HFF-Myc (cell line): ENCODE results near the gene PRRX1.

Source experiments
- DNase-seq: peaks from one replicate; pipeline ENCODE4 v3.0.0-alpha.2; 2011; ENCODE audit warnings: low read depth; ENCODE audit errors: extremely low read depth
- H3K4me3 ChIP-seq: replicated peaks from 2 replicates; pipeline ENCODE4 v1.5.1; 2011; ENCODE audit warnings: low read depth, mild to moderate bottlenecking, control low read depth, low read length
- CTCF ChIP-seq: IDR thresholded peaks from 2 replicates; pipeline ENCODE4 v1.5.1; 2012; ENCODE audit warnings: mild to moderate bottlenecking, low read depth, low read length, control low read depth; ENCODE audit errors: missing control alignments

PRRX1 gene

GRCh38 chr1:170669586-170670530 lies 5.9 kb downstream of the PRRX1 start:
- DNase-seq = no peak
- TF ChIP-seq CTCF = no peak
- no peak overlapping the region for H3K4me3 ChIP-seq

GRCh38 chr1:170670802-170671628 lies 7.1 kb downstream of the PRRX1 start:
- peak; percentile 18 for TF ChIP-seq CTCF
- no peak for DNase-seq
- H3K4me3 ChIP-seq = no peak overlapping the region

- no peak for DNase-seq
- TF ChIP-seq CTCF = no peak
- H3K4me3 ChIP-seq = no peak overlapping the region
Observed at GRCh38 chr1:170671629-170671963, 7.7 kb downstream of the PRRX1 start.

GRCh38 chr1:170672316-170672715 lies 8.4 kb downstream of the PRRX1 start:
- TF ChIP-seq CTCF = no peak
- no peak for DNase-seq
- H3K4me3 ChIP-seq = no peak overlapping the region

GRCh38 chr1:170674239-170674638 lies 10.3 kb downstream of the PRRX1 start:
- no peak for TF ChIP-seq CTCF
- DNase-seq = no peak
- H3K4me3 ChIP-seq = no peak overlapping the region

GRCh38 chr1:170674986-170675385 lies 11.1 kb downstream of the PRRX1 start:
- no peak overlapping the region for H3K4me3 ChIP-seq
- no peak for DNase-seq
- no peak for TF ChIP-seq CTCF
